H7 (cell line): ENCODE data around the gene SORCS1. TPM values are rescaled to one million over a fixed set of nuclear protein-coding genes. Genes with fewer than 3 reads are reported as not detected.
A peak's percentile ranks its signal among the peaks of the same experiment; 100 is the strongest.

Experiments
- DNase-seq: peaks from one replicate; pipeline ENCODE4 v3.0.0; 2012
- H3K27me3 ChIP-seq: 2 replicates; pipeline ENCODE4 v1.6.0; 2011; ENCODE audit warnings: mild to moderate bottlenecking, low read length; ENCODE audit not compliant: control insufficient read depth, insufficient read depth
- H3K36me3 ChIP-seq: replicated peaks from 2 replicates; pipeline ENCODE4 v1.5.1; 2011; ENCODE audit warnings: low read length; ENCODE audit not compliant: control insufficient read depth, insufficient read depth
- H3K4me3 ChIP-seq: 2 replicates; pipeline ENCODE4 v1.5.1; 2011; ENCODE audit warnings: low read depth, mild to moderate bottlenecking, control low read depth, low read length, moderate library complexity; ENCODE audit not compliant: insufficient read depth
- total RNA-seq: library from RNA; depleted of rRNA; stranded (reverse); fragments of >200 nt; shearing (Covaris generic); gene quantifications from 2 replicates; pipeline ENCODE4 v1.2.3, GENCODE V29; 2014

SORCS1 gene
- total RNA-seq, 1 experiment from 2014 or later: 1.3 TPM

DNA sequence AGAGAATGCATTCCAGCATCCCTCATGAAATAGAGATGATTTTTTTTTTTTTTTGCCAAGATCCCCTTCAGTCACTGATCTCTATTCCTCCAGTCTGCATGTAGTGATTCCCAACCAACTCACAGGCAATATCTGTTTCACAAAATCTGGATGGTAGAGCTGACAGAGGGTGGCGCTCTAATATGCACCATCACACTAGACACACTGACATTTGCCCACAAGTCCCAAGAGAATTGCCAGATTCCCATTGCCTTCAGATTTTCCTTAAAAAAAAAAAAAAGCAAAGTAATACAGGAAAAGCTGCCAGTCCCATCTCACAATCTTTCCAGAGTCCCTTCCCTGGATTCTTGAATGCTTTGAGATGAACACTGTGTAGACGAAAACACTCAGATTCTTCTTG lies 301.0 kb downstream of the SORCS1 start:
- Histone ChIP-seq H3K4me3 (no peak overlapping the region), H3K36me3 (no peaks in the 10 kb centered on the region), H3K27me3 (no peaks in the 10 kb centered on the region)
- DNase-seq: peak; percentile 30

DNA sequence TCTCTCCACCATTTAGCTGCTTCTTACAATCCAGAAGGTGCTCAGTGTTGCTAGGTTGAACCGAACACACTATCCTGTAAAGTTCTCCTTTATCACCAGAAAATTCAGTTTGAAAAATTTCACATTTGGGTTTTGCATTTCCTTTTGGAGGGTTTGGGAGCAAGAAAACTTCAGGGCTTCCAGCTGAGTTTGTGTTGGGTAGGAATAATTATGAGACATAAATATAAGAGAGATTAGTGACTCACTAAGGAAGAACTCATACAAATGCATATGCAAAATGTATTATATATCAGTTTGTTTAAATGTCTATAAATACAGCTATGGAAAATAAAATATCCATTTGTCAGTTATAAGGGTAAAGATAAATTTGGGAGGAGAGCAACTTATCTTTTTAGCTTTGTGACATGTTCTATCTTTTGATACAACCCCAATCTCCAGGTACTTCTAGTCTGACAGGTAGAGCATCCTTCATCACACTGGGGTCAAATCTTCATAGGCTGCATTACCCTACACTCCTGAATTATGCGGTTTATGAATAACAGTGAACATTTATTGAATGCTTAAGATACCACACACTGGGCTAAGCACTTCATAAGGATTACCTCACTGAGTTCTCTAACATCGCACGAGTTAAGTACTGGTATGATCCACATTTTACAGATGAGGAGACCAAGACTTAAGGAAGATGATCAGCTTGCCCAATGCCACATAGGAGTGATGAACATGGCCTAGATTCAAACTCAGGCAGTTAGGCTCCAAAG lies 304.4 kb downstream of the SORCS1 start:
- Histone ChIP-seq H3K36me3 (no peaks in the 10 kb centered on the region), H3K27me3 (no peaks in the 10 kb centered on the region), H3K4me3 (no peak overlapping the region)
- DNase-seq: no peak

- Histone ChIP-seq H3K36me3 (no peaks in the 10 kb centered on the region), H3K27me3 (no peaks in the 10 kb centered on the region), H3K4me3 (no peak overlapping the region)
- no peak for DNase-seq
Observed at GRCh38 chr10:106857728-106858127, 306.8 kb downstream of the SORCS1 start.

GRCh38 chr10:106857213-106857612 lies 307.3 kb downstream of the SORCS1 start:
- H3K27me3 ChIP-seq: no peaks in the 10 kb centered on the region
- DNase-seq: no peak
- H3K36me3 ChIP-seq: no peaks in the 10 kb centered on the region
- no peak overlapping the region for H3K4me3 ChIP-seq

- no peak overlapping the region for H3K4me3 ChIP-seq
- DNase-seq: no peak
- H3K27me3 ChIP-seq: no peaks in the 10 kb centered on the region
Observed at GRCh38 chr10:106836933-106837663, 327.4 kb downstream of the SORCS1 start.

GRCh38 chr10:106832846-106833245 lies 331.7 kb downstream of the SORCS1 start:
- DNase-seq: no peak
- no peaks in the 10 kb centered on the region for H3K27me3 ChIP-seq
- no peak overlapping the region for H3K4me3 ChIP-seq
- no peaks in the 10 kb centered on the region for H3K36me3 ChIP-seq

More at GRCh38 chr10:106836933-106837663, 327.4 kb downstream of the SORCS1 start:
- H3K36me3 ChIP-seq: no peaks in the 10 kb centered on the region

DNA sequence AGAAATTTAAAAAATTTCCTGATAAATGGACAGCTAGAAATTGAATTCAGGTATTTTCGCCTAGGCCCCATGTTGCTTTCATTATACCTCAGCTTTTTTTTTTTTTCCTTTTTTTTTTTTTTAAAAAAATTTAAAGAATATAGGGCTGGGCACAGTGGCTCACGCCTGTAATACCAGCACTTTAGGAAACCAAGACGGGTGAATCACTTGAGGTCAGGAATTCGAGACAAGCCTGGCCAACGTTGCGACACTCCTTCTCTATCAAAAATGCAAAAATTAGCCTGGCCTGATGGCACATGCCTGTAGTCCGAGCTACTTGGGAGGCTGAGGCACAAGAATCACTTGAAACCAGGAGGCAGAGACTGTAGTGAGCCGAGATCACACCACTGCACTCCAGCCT lies 334.0 kb downstream of the SORCS1 start:
- H3K4me3 ChIP-seq: no peak overlapping the region
- H3K27me3 ChIP-seq: no peaks in the 10 kb centered on the region
- no peaks in the 10 kb centered on the region for H3K36me3 ChIP-seq
- no peak for DNase-seq

DNA sequence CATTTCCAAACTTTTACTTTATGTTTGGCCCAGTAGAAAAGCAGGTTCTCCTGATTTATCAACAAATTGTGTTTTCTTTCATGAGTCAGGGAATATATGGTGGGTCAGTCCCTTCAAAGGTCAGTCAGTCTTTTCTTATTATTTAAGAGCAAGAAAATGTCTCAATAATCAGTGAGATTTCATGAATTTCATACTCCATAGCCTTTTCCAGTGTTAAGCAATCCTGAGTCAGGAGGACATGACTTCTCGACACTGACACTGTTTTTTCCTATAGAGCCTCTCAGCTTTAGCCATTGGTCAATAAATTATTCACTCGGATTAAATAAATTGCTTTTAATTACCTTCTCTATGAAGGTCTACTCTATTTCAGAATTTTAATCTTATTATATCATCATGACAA lies 334.5 kb downstream of the SORCS1 start:
- Histone ChIP-seq H3K36me3 (no peaks in the 10 kb centered on the region), H3K4me3 (no peak overlapping the region), H3K27me3 (no peaks in the 10 kb centered on the region)
- no peak for DNase-seq

GRCh38 chr10:106826716-106827115 lies 337.8 kb downstream of the SORCS1 start:
- no peak for DNase-seq
- H3K27me3 ChIP-seq: no peaks in the 10 kb centered on the region

GRCh38 chr10:106825576-106826364 lies 338.7 kb downstream of the SORCS1 start:
- DNase-seq: no peak
- Histone ChIP-seq H3K36me3 (no peaks in the 10 kb centered on the region), H3K27me3 (no peaks in the 10 kb centered on the region), H3K4me3 (no peak overlapping the region)

More at GRCh38 chr10:106826716-106827115, 337.8 kb downstream of the SORCS1 start:
- Histone ChIP-seq H3K36me3 (no peaks in the 10 kb centered on the region), H3K4me3 (no peak overlapping the region)

GRCh38 chr10:106820579-106820978 lies 343.9 kb downstream of the SORCS1 start:
- no peak for DNase-seq
- Histone ChIP-seq H3K36me3 (no peaks in the 10 kb centered on the region), H3K27me3 (no peaks in the 10 kb centered on the region), H3K4me3 (no peak overlapping the region)

DNA sequence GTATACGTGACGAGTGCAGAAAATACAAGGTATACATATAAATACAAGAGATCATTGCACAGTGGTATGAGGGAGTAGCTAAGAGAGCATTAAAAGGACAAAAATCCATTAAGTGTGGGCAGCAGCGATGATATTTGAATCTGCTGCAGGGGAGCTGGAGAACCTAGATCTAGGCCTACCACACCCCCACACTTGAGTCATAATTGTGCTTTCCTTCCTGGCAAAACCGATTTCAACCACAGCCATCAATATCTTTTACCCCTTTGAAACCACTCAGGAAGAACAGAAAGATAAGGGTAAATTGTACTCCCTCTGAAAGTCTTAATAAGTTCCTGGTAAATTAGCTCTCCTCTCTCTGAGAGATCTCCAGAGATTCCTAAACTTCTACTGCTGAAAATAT lies 345.0 kb downstream of the SORCS1 start:
- Histone ChIP-seq H3K36me3 (no peaks in the 10 kb centered on the region), H3K4me3 (no peak overlapping the region), H3K27me3 (no peaks in the 10 kb centered on the region)
- DNase-seq: no peak

- Histone ChIP-seq H3K36me3 (no peaks in the 10 kb centered on the region), H3K4me3 (no peak overlapping the region), H3K27me3 (no peaks in the 10 kb centered on the region)
- no peak for DNase-seq
Observed at GRCh38 chr10:106816318-106817085, 348.0 kb downstream of the SORCS1 start.

DNA sequence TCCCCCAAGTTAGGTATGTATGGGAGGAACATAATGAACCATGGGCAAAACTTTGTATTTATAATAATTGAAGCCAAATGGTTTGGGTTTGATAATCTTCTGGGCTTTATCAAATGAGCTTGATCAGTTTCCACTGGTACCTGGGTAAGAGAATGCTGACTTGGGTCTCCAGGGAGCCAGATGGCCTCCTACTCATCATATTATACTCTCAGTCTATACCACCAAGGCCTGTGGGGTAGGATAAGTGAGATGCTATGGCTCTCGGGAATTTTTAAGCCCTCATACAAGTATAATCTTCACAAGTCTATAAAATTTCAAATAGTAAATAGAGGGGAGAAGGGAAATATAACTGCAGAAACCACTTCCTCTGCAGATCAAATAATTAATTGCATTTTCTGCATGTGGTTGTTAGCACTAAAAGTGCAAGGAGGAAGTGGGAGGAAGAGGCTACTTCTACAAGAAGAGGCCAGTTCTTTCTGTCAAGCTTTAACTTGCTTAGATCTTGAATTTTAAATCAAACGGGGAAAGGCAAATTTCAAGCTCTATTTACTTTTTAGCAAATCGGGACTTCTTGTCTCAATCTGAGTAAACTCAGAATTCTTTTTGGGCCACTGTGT lies 349.0 kb downstream of the SORCS1 start:
- H3K4me3 ChIP-seq: no peak overlapping the region
- H3K36me3 ChIP-seq: no peaks in the 10 kb centered on the region
- H3K27me3 ChIP-seq: no peaks in the 10 kb centered on the region
- DNase-seq: no peak
